NCI-H524 (cell line): ENCODE measurements around the gene EIF4EBP3.

Source experiments
- DNase-seq, 2 experiments: peaks; one replicate each; lab custom pipeline; 2025; lab: John Stamatoyannopoulos, UW

EIF4EBP3 gene

GRCh38 chr5:140547508-140548299 is at the start of gene EIF4EBP3:
TSS of gene EIF4EBP3 (plus strand) at chr5:140547662. CDS start at chr5:140547738, 76 bp downstream.
- peak in 1 of 2 experiments; percentile 56 for DNase-seq

DNA sequence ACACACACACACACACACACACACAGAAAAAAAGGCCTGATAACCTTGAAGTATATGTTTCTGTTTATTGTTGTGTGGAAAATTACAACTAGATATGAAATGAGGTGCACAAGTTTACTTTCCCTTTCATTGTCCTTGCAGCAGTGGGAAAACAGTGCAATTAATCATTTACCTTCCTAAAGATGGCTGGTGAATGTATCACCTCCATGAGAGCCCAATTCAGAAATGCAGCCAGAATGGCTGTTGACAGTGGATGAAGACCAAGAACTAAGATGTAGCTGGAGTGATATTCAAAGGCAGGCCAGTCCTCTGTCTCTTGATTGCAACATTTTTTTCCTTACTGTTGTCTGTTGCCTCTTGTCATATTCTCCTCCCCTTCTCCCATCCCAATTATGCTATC is 49.6 kb upstream of the EIF4EBP3 start:
- no peak for DNase-seq

DNA sequence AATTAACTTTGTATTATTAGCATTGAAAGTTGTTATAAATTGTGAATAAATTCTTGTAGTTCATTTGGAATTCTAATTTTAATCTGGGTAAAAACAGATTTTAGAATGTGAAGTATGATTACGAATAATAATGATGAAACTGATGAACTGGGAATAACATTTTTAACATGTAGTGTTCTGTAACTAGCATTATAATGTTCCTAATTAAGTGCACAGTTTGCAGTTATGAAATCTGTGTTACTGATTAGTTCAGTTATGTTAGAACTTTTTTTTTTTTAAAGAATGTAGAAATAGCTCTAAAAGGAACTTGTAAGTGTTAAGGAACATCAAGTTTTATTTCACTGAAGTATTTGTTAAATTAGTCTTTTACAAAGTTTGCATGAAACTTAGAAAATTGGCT is 48.9 kb upstream of the EIF4EBP3 start:
- no peak for DNase-seq

DNA sequence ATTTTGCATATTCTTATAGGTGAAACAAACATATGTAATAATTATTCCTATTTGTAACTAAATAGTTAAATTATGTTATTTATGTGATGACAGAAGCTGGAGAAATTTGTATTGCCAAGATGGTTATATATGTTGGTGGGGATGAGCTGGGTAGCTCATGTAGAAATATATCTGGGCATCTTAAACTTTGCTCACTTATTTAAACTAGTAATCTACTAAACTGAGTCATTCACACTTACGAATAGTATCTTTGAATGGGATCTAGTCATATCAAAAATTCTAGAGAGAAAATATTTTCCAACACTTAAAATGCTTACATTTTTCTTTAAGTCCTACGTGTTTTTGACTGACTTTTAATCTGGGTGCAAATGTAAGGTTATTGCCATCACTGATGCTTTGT is 44.6 kb upstream of the EIF4EBP3 start:
- no peak for DNase-seq

DNA sequence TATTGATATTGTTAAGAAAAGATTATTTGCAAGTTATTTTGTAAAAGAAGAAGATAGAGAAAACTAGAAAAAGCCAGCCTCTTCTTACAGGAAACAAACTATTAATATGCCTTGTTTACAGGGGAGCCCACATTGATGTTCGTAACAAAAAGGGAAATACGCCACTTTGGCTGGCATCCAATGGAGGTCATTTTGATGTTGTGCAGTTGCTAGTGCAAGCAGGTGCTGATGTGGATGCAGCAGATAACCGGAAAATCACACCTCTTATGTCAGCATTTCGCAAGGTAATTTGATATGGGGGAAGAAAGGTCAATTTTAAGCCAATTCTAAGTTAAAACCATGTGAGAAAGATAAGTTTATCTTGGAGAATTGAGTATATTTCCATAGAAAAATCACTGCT is 37.6 kb upstream of the EIF4EBP3 start:
- DNase-seq, result no peak

DNA sequence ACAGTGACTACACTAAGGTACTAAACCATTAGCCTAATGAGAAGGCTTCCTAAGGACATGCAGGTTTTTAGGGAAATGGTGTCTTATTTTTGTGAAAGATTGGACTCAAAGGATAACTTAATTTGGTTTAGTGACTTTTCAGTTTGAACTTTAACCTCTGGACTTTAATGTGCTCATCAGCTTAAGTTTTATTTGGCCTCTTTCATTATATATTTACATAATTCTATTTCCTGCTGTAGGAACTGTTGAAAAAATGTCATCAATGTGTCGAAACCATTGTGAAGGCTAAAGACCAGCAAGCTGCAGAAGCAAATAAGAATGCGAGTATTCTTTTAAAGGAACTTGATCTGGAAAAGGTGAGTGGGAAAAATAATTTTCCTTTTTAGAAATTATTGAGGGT is 34.3 kb upstream of the EIF4EBP3 start:
- DNase-seq, result no peak

- no peak for DNase-seq
These were observed 23.5 kb upstream of the EIF4EBP3 start for GRCh38 chr5:140524003-140524402.

DNA sequence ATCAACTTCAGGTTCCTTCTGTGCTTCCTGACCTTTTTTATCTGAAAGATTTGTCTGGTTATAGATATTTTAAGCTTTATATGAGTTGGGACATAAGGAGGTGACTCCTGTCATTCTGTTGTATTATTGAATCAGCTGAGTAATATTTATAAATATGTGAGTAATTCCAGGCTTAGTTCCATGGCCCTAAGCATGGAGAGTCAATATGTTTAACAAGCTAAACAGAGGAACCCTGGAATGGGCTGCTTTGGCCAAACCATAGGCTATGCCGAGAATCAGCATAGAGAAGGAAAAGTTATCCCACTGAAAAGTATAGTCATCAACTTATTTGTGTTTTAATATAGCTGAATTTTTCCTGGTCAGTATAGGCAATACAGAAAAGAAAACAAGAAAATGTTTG is 7.2 kb upstream of the EIF4EBP3 start:
- DNase-seq, result no peak

DNA sequence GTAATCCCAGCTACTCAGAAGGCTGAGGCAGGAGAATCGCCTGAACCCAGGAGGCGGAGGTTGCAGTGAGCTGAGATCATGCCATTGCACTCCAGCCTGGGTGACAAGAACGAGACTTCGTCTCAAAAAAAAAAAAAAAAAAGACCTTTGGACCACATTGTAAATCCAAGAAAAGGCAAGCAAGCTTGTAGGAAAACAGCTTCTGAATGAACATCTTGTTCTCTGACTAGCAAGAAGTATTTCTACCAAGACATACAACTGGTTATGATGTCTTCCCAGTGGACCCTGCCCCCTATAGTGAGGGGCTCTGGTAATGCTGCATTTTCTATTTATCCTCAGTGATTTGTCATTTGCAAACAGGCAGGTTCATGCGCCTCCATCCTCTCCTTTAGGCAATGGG is 4.5 kb upstream of the EIF4EBP3 start:
- DNase-seq, result no peak

DNA sequence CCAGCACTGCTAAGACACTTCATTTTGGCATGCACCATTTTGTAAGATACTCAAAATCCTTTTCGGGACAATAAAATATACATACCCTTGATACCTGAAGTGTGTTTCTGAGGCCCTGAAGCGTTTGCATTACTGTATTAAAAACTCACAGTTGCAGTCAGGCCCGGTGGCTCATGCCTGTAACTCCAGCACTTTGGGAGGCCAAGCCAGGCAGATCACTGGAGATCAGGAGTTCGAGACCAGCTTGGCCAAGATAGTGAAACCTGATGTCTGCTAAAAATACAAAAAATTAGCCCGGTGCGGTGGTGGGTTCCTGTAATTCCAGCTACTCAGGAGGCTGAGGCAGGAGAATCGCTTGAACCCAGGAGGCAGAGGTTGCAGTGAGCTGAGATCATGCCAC is 2.5 kb upstream of the EIF4EBP3 start:
- DNase-seq, result no peak

DNA sequence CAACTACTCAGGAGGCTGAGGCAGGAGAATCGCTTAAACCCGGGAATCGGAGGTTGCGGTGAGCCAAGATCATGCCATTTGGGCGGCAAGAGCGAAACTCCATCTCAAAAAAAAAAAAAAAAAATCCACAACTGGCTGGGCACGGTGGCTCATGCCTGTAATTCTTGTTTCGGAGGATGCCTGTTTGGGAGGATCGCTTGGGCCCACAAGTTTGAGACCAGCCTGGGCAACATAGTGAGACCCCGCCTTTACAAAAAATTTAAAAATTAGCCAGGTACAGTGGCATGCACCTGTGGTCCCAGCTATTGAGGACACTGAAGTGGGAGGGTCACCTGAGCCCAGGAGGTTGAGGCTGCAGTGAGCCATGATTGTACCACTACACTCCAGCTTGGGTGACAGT is 1.9 kb upstream of the EIF4EBP3 start:
- no peak for DNase-seq

DNA sequence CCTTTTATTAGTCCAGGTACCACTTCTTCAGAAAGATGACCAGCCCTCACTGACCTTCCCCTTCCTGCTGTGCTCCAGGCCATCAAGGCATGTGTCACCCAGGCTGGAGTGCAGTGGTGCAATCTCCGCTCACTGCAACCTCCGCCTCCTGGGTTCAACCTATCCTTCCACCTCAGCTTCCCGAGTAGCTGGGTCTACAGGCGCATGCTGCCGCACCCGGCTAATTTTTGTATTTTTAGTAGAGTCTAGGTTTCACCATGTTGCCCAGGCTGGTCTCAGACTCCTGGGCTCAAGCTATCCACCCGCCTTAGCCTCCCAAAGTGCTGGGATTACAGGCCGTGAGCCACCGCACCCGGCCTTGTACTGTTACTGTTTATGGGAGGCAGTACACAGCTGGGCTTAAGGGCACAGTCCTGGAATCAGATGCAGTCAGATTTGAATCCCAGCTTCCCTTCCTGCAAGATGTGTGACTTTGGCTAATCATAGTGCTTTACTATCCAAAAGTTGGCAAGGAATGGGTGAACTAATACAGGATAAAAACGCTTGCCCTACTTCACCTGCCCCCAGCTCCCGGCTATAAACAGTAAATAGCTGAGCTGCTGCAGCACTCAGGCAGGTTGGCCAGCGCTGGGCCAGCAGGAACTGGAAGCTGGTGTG is 483 bp upstream of the EIF4EBP3 start:
- DNase-seq, result no peak

DNA sequence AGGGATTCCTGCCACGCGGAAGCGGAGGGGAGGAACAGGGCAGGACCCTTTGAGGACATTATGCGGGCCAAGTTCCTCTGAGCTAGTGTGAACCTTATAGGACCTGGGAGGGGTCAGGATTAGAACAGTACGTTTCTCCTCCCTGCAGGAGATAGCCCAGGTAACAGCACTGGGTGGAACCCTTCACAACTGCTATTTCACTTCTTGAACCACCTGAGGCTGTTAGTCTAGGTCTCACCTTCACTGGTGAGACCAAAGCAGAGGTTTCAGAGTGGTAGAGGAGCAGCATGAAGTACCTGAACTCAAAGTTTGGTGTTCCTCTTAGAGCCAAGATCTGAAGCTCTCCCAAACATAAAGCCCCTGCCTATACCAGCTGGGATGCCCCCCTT is 832 bp downstream of the EIF4EBP3 start:
- no peak for DNase-seq

DNA sequence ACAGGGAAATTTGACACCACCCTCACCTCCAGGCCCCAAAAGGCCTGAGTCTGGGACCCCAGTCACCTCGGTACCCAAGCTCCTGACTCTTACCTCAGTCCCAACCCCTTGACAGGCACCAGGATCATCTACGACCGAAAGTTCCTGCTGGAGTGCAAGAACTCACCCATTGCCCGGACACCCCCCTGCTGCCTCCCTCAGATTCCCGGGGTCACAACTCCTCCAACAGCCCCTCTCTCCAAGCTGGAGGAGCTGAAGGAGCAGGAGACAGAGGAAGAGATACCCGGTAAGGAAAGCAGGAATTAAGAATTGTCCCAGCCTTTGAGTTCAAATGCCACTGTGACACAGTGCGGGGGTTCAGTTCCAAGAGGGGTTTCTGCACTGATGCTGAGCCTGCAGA is 1.3 kb downstream of the EIF4EBP3 start:
- no peak for DNase-seq

GRCh38 chr5:140549237-140550144 is 2.0 kb downstream of the EIF4EBP3 start:
- DNase-seq, result no peak

DNA sequence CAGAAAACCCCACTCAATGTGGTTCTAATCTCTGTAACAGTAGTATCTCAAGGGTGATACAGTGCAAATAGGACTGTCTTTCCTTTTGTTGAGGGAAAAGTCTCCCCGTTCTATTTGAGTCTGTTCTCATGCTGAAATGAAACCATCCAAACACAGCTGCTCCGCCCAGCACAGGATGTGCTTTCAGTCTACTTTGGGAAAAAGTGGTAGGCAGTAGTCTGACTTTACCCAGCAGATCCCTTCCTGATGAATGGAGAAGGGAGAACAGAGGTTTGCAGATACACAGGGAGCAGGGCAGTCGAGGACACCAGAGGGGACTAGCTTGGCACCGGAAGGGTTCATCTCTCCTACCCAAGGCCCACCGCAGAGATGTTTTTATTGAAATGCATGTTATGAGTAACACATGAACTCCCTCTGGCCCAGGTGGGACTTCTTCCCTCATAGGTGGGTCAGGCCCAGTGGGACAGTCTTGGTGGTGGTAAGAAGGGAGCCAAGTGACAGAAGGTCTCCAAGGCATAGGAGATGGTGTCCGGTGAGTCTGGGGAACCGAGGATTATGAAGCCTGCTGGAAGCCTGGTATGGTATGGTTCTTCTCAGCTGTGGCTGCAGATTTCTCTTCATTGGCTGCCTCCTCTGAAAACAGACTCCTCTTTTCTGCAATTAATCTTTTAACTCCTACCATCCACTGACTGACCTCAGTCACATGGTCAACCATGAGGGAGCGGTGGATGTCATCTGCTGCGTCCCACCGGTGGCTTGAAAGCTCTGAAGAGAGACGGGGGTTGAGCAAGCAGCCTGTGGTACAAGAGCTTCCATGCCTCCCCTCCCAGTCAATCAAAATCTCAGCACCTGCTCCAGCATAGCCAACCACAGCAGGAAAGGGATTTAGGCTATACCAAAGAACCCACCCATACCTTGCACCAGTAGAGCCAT is 3.0 kb downstream of the EIF4EBP3 start:
- no peak for DNase-seq

DNA sequence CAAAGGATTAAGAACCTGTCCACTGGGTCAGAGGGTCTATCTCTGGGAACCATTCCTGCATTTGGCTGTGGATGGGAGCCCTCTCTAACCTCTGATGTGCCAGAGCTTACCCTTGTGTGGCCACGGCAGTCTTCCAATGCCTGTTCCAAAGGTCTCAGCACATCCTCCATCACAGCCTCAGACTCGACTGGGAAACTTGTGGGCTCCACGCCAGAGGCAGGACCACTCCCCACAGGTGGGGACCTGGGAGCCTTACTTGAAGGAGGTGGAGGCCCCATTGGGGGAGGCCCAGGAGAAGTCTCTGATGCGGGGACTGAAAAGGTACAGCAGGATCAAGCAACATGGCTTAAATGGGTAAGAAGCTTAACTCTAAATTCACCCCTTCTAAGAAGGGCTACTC is 4.4 kb downstream of the EIF4EBP3 start:
- DNase-seq, result no peak

DNA sequence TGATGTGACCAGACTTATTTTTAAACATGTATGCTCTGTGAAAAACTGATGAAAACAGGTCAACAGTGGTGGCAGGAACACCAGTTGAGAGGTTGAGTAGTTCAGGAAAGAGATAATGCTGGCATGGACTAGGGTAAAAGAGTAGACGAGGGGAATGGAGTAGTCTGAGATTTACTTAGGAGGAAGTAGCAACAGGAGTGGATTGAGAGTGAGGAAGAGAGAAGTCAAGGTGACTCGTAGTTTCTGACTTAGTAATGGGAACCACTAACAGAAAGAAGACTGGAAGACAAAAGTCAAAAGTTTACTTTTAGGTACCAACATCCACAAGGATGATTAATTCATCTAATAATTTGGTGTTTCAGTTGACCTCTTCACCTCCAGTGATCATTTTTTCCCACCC is 6.2 kb downstream of the EIF4EBP3 start:
- no peak for DNase-seq

DNA sequence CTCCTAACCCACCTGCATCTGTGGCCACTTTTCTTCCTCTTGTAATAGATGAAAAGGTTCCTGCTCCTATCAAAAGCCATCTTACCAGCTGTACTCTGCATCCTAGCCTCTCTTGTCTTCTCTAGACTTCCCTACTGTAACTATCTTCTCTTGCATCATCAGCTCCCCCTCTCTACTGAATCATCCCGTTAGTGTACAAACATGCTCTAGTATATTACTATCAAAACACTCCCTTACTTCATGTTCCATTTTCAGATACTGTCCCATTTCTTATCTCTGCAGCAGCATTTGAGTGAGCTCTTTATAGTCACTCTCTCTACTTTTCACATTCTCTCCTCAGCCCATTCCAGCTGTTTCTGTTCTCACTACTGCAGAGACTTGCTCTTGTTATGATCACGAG is 7.0 kb downstream of the EIF4EBP3 start:
- DNase-seq, result no peak

DNA sequence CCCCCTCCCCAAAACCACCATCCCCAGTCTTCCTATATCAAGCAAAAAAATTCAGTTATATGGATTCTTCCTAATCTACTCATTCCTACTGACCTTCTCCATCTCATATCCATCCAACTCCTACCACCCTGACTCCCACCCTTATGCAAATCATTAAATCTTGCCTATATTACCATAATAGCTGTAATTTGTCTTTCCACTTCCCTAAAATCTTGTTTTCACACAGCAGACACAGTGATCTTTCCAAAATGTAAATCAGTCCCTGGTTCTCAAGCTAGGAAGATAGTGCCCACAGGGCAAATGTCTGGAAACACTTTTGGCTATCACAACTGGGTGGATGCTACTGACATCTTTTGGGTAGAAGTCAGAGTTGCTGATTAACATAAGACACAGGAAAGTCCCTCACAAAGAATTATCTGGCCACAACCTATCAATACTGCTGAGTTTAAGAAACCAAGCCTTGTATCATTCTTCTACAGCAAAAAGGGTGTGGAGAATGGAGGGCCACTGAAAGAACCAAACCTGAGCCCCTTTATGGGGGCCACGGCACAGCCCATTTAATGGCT is 8.4 kb downstream of the EIF4EBP3 start:
- DNase-seq, result no peak

- no peak for DNase-seq
These were observed 9.0 kb downstream of the EIF4EBP3 start for GRCh38 chr5:140556438-140556837.
